Motor neuron (in vitro differentiated cells): Measurements from ENCODE around the gene MOCOS. TPM values are rescaled to one million over a fixed set of nuclear protein-coding genes. Genes with fewer than 3 reads are reported as not detected.
"Not testable (repeated sequence)": the region's sequence is repeated elsewhere in the genome, so short reads cannot be mapped to it uniquely, and the experiment has no call there.

Experiments used
- ATAC-seq, 8 experiments: fragments of 200-7000 bp; cut with Tn5 transposase; replicated peaks in 6 of 8; 2 replicates each; pipeline ENCODE4 v1.8.0; 2021; ENCODE audit warnings: mild to moderate bottlenecking in 8 of 8, moderate library complexity in 8 of 8
- H3K27ac ChIP-seq, 2 donors: fragments of 250-450 bp; sonication (Bioruptor Pico); 2 replicates each; pipeline ENCODE4 v1.9.0; 2021; ENCODE audit warnings: antibody characterized with exemption in 2 of 2, mild to moderate bottlenecking in 2 of 2, moderate library complexity in 1 of 2
- H3K4me1 ChIP-seq, 2 donors: fragments of 250-450 bp; sonication (Bioruptor Pico); replicated peaks in 1 of 2; 2 replicates each; pipeline ENCODE4 v1.6.1; 2021; ENCODE audit warnings: antibody characterized with exemption in 2 of 2, mild to moderate bottlenecking in 2 of 2, moderate library complexity in 1 of 2
- H3K4me3 ChIP-seq, 5 donors: fragments of 250-450 bp; sonication (Bioruptor Pico); 2 replicates each; pipeline ENCODE4 v1.9.0; 2021; ENCODE audit warnings: antibody characterized with exemption in 5 of 5, mild to moderate bottlenecking in 5 of 5, moderate library complexity in 4 of 5
- WGBS, 10 experiments: fragments of 450-650 bp; shearing (Covaris generic); methylation state at CpG; one replicate each; pipeline ENCODE4 v1.0.0; 2022; 5-methylcytosine and 5-hydroxymethylcytosine counted together
- in situ Hi-C, 9 experiments: fragments of 400-800 bp; cut with MboI; loops; one replicate each; pipeline ENCODE4 v1.15.0; 2021; ENCODE audit warnings: low sequenced_read_pairs in 9 of 9, low pct_unique_long_range_greater_than_20kb in 2 of 9; ENCODE audit not compliant: unreplicated experiment in 9 of 9
- total RNA-seq, 8 experiments: library from RNA; unstranded; fragments of 300-600 nt; gene quantifications; 2 replicates each; pipeline versions ENCODE4 v1.2.3 to v1.2.4, GENCODE V29; 2022

Gene MOCOS
- total RNA-seq, 8 experiments from 2014 or later: 0.43 to 15.1 (median 1.3) TPM

DNA sequence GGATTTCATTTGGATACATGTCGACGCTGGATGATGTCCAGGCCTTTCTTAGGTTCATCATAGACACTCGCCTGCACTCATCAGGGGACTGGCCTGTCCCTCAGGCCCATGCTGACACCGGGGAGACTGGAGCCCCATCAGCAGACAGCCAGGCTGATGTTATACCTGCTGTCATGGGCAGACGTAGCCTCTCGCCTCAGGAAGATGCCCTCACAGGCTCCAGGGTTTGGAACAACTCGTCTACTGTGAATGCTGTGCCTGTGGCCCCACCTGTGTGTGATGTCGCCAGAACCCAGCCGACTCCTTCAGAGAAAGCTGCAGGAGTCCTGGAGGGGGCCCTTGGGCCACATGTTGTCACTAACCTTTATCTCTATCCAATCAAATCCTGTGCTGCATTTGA is 28.3 kb downstream of the MOCOS start:
- H3K4me1 ChIP-seq: no peaks in the 10 kb centered on the region
- no peak for ATAC-seq
- WGBS, 10 experiments: 93 to 100% methylated on average over 2 to 5 of the region's 9 CpGs; no CpG with 5 or more reads in 8 of the 10 experiments
- in situ Hi-C loops: no loop called here
- H3K4me3 ChIP-seq: no peak overlapping the region
- H3K27ac ChIP-seq: no peak overlapping the region

DNA sequence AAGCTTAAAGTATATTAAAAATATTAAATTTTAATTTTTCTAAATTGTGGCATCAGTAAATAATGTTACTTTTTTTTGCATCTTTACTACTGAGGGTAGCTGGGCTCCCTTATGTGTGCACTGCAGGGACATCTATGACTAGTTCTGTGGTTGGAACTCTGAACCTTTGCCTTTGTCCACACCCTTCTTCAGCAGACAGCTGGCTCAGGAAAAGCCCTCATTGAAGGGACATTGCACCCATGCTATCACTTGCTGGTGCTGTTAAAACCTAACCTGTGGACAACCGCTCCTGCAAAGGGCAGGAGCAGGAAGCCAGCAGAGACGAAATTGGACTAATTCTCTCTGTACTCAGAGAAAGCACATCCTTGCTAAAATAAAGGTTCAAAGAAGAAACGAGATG is 30.1 kb downstream of the MOCOS start:
- no peak overlapping the region for H3K27ac ChIP-seq
- in situ Hi-C loops: no loop called here
- H3K4me1 ChIP-seq: no peaks in the 10 kb centered on the region
- 71 to 100% (median 89%) methylated on average over 1 to 3 of the region's 3 CpGs; no CpG with 5 or more reads in 3 of the 10 experiments for WGBS, 10 experiments
- no peak overlapping the region for H3K4me3 ChIP-seq
- ATAC-seq: peak in 1 of 8 experiments; percentile 11

DNA sequence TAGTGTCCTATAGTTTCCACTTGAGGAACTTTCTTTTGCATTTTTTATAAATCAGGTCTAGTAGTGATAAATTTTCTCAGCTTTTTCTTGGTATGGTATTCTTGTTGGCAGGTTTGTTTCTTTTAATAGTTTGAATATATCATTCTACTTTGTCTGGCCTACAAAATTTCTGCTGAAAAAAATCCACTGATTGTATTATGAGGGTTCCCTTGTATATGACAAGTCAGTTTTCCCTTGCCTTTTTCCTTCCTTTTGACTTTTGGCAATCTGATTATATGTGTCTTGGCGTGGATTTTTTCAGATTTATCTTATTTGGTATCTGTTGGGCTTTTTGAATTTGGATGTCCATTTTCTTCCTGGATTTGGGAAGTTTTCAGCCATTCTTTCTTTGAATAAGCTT is 41.9 kb downstream of the MOCOS start:
- no peak for ATAC-seq
- 14 to 88% (median 59%) methylated on average over 1 of the region's 1 CpG for WGBS, 10 experiments
- Histone ChIP-seq H3K27ac (no peak overlapping the region), H3K4me3 (no peak overlapping the region), H3K4me1 (no peaks in the 10 kb centered on the region)
- in situ Hi-C loops: no loop called here

DNA sequence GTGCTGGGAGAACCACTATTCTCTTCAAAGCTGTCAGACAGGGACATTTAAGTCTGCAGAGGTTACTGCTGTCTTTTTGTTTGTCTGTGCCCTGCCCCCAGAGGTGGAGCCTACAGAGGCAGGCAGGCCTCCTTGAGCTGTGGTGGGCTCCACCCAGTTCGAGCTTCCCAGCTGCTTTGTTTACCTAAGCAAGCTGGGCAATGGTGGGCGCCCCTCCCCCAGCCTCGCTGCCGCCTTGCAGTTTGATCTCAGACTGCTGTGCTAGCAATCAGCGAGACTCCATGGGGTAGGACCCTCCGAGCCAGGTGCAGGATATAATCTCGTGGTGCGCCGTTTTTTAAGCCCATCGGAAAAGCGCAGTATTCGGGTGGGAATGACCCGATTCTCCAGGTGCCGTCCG is 53.2 kb downstream of the MOCOS start:
- ATAC-seq, in situ Hi-C loops, H3K27ac ChIP-seq, H3K4me3 ChIP-seq, H3K4me1 ChIP-seq: not testable (repeated sequence)
- WGBS, 10 experiments: no CpG with 5 or more reads among the region's 15 CpGs

DNA sequence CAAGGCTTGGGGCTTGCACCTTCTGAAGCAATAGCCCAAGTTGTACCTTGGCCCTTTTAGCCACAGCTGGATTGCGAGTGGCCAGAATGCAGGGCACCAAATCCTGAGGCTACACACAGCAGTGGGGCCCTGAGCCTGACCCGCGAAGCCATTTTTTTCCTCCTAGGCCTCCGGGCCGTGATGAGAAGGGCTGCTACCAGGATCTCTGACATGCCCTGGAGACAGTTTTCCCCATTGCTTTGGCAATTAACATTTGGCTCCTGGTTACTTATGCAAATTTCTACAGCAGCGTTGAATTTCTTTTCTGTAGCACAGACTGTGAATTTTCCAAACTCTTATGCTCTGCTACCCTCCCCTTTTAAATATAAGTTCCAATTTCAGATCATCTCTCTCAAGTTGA is 54.5 kb downstream of the MOCOS start:
- ATAC-seq: peak in 3 of 8 experiments; percentile 51 to 65 (median 63)
- Histone ChIP-seq H3K27ac (no peak overlapping the region), H3K4me3 (no peak overlapping the region), H3K4me1 (no peaks in the 10 kb centered on the region)
- 90 to 100% (median 95%) methylated on average over 1 to 5 of the region's 6 CpGs; no CpG with 5 or more reads in 6 of the 10 experiments for WGBS, 10 experiments
- in situ Hi-C loops: no loop called here

DNA sequence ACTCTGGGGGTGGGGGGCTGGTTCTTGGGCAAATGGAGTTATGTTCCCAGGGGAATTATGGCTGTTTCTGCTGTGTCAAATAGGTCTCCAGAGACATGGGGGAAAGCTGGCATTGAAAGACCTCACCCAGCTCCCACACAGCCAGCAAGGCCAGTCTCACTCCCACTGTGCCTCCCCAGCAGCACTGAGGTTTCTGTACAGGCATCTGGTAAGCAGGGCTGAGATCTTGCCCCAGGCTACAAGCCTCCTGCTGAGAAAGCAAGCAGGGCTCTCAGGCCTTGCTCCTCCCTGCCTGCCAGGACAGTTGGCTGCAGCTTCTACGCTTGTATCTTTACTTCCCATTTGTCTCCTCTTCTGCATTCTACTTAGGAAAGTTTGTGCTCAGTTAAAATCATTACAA is 59.7 kb downstream of the MOCOS start:
- Histone ChIP-seq H3K4me1 (no peaks in the 10 kb centered on the region), H3K4me3 (no peak overlapping the region), H3K27ac (no peak overlapping the region)
- ATAC-seq: peak in 3 of 8 experiments; percentile 96 to 99 (median 98)
- WGBS, 10 experiments: 43 to 100% (median 86%) methylated on average over 1 of the region's 1 CpG; no CpG with 5 or more reads in 6 of the 10 experiments
- in situ Hi-C loops: no loop called here

DNA sequence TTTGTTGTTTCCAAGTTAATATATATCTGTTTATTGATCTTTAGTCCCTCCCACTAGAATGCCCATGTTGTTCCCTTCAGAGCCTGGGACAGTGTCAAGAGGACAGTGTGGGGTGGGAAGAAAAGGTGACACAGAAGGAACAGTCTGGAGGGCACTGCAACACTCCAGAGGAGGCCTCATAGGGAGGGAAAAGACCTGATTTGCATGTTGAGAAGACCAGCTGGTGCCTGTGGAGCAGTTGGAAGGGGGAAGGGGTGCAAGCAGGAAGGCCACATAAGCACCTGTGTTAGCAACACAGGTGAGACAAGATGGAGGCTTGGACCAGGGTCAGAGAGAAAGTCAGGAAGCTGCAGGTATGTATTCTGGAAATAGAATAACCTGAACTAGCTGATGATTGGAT is 62.1 kb downstream of the MOCOS start:
- no peak for ATAC-seq
- in situ Hi-C loops: no loop called here

DNA sequence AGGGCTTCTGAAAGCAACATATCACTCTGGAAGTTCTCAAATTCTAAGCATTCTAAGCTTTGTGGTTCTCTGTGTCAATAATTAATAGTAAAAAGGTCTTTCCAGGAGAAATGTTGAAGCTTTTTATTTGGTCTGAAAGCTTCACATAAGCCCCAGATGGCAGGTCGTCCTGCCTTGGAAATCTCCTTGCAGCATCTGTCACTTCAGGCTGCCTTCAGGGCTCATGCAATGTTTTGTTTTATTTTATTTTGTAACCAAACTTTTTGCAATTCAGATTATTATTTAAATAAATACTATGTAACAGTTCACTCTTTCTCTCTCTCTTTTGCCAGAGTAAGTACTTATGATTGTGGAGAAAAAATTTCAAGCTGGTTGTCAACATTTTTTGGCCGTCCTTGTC is 63.5 kb downstream of the MOCOS start:
- no peaks in the 10 kb centered on the region for H3K4me1 ChIP-seq
- ATAC-seq: peak in 1 of 8 experiments; percentile 56
- H3K27ac ChIP-seq: no peak overlapping the region
- H3K4me3 ChIP-seq: no peak overlapping the region
- in situ Hi-C loops: no loop called here
- WGBS, 10 experiments: 22 to 100% (median 71%) methylated on average over 1 to 2 of the region's 2 CpGs; no CpG with 5 or more reads in 2 of the 10 experiments

More for the DNA sequence above, 62.1 kb downstream of the MOCOS start:
- Histone ChIP-seq H3K4me3 (no peak overlapping the region), H3K4me1 (no peaks in the 10 kb centered on the region), H3K27ac (no peak overlapping the region)

DNA sequence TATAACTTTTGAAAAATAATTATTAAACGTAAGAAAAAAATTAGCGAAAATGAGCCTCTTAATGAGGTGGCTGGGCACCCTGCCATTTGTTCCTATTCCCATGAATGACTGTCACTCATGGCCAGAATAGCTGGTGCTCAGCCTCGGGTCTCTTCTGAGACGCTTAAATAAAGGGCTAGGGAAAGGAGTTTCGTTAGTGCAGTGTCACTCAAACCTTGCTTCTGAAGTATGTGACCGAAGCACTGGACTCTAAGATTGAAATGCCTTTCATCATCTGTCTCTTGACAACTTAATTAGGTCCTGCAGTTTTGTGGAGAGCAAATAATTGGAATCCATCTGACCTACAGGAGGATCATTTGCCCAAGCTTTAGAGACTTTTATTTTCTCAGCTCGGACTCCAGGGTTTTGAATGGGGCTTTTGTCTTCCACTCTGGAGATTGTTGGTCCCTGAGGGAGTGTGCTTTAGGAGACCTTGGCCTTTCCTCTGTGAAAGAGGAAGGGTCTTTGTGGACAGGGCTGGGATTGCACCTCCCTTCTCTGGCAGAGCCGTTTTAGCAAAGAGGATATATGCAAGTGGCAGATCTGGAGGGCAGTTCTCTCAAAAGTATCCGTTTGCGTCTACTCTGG is 67.9 kb downstream of the MOCOS start:
- no peak overlapping the region for H3K27ac ChIP-seq
- no peak overlapping the region for H3K4me3 ChIP-seq
- 57 to 100% (median 80%) methylated on average over 2 to 9 of the region's 10 CpGs for WGBS, 10 experiments
- no peaks in the 10 kb centered on the region for H3K4me1 ChIP-seq
- ATAC-seq: no peak
- in situ Hi-C loops: no loop called here

DNA sequence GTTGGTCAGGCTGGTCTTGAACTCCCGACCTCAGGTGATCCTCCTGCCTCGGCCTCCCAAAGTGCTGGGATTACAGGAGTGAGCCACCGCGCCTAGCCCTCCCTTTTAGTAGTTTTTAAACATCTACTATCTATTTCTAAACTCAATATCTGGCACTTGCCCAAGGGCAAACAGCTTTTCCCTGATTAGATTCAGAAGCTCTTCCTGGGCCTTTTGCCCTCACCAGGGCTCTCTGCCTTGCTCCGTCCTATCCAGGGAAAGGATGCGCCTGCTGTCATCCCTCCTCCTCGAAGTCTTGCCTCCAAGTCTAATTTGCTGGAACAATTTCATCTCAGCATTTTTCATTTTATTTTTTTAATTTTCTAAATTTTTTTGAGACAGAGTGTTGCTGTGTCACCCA is 68.8 kb downstream of the MOCOS start:
- no peak for ATAC-seq
- in situ Hi-C loops: no loop called here
- no peak overlapping the region for H3K4me3 ChIP-seq
- WGBS, 10 experiments: 79 to 93% (median 88%) methylated on average over 2 to 7 of the region's 7 CpGs; no CpG with 5 or more reads in 1 of the 10 experiments
- no peak overlapping the region for H3K27ac ChIP-seq
- H3K4me1 ChIP-seq: no peaks in the 10 kb centered on the region

DNA sequence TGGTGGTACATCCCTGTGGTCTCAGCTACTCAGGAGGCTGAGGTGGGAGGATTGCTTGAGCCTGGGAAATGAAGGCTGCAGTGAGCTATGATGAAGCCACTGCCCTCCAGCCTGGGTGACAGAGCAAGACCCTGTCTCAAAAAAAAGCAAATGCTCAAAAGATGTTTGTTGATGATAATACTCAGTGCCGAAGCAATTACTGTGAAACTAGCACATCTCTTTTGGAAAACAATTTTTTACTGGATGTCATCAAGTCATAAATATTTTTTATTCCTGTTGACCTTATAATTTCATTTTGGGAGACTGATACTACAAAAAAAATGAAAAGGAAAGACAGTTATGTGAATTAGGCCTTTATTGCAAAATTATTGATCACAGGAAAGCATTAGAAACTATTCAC is 75.7 kb downstream of the MOCOS start:
- ATAC-seq: no peak
- no peaks in the 10 kb centered on the region for H3K4me1 ChIP-seq
- no peak overlapping the region for H3K27ac ChIP-seq
- WGBS, 10 experiments: 29 to 100% (median 80%) methylated on average over 1 of the region's 1 CpG; no CpG with 5 or more reads in 3 of the 10 experiments
- in situ Hi-C loops: no loop called here
- no peak overlapping the region for H3K4me3 ChIP-seq

DNA sequence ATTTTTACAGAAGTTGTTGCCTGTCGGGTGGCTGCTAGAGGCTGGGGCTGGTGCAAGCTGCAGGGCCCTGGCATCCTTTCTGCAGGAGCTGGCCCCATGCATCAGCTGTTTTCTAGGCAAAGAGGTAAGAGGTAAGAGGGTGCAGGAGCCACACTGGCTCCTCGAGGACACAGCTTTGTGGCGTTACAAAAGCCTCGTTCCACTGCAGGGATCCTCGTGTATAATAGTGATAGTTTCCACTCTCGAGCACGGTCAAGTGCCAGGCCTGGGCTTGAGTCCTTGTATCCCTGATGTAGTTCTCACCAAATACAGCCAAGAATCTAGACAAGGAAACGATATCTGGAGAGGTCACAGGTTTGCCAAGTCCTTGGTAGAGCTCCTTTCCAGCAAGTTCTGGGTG is 77.0 kb downstream of the MOCOS start:
- H3K4me3 ChIP-seq: no peak overlapping the region
- 53 to 90% (median 85%) methylated on average over 1 to 7 of the region's 8 CpGs; no CpG with 5 or more reads in 3 of the 10 experiments for WGBS, 10 experiments
- in situ Hi-C loops: no loop called here
- no peaks in the 10 kb centered on the region for H3K4me1 ChIP-seq
- no peak for ATAC-seq
- H3K27ac ChIP-seq: no peak overlapping the region

DNA sequence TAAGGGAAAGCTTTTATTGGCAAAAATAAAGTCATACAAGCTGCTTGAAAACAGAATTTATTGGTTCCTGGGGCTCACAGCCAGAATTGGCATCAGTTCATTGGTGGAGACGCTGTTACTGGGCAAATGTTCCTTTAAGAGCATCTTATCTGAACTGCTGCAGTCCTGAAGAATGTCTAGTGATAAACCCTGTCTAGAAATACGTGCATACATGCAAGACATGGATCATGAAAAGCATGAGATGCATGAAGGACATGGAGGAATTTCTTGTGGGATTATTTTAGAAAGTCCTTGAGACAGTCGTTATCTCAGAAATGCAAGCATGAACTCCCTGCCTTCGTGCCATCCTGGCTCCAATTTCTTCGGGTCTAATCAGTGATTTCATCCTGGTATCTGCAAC is 77.7 kb downstream of the MOCOS start:
- no peaks in the 10 kb centered on the region for H3K4me1 ChIP-seq
- no peak overlapping the region for H3K27ac ChIP-seq
- in situ Hi-C loops: no loop called here
- H3K4me3 ChIP-seq: no peak overlapping the region
- ATAC-seq: peak in 1 of 8 experiments; percentile 36
- 30 to 100% (median 66%) methylated on average over 1 to 5 of the region's 5 CpGs; no CpG with 5 or more reads in 1 of the 10 experiments for WGBS, 10 experiments

DNA sequence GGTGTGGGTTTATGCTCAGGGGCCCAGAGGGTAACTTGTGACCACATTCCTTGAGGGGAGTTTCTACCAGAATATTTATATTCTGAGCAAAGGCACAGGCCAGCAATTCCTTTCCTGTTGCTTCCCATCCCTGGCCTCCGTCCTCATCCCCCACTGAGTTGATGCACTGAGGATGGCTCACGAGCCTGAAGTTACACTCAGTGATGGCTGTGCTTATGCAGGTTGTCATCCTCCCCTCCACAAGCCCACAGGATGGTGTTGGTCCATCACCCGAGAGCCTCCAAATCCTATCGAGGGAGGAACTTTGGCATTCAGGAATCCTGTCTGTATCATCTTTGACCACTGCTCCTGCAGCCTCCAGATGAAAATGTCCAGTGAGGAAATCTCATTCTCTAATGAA is 81.9 kb downstream of the MOCOS start:
- no peak overlapping the region for H3K4me3 ChIP-seq
- no peaks in the 10 kb centered on the region for H3K4me1 ChIP-seq
- H3K27ac ChIP-seq: no peak overlapping the region
- in situ Hi-C loops: no loop called here
- no peak for ATAC-seq
- 60 to 92% (median 84%) methylated on average over 1 to 3 of the region's 4 CpGs; no CpG with 5 or more reads in 5 of the 10 experiments for WGBS, 10 experiments
